ENCODE measurements around the gene CCDC93.
A peak's percentile ranks its signal among the peaks of the same experiment; 100 is the strongest.

Gene CCDC93

DNA sequence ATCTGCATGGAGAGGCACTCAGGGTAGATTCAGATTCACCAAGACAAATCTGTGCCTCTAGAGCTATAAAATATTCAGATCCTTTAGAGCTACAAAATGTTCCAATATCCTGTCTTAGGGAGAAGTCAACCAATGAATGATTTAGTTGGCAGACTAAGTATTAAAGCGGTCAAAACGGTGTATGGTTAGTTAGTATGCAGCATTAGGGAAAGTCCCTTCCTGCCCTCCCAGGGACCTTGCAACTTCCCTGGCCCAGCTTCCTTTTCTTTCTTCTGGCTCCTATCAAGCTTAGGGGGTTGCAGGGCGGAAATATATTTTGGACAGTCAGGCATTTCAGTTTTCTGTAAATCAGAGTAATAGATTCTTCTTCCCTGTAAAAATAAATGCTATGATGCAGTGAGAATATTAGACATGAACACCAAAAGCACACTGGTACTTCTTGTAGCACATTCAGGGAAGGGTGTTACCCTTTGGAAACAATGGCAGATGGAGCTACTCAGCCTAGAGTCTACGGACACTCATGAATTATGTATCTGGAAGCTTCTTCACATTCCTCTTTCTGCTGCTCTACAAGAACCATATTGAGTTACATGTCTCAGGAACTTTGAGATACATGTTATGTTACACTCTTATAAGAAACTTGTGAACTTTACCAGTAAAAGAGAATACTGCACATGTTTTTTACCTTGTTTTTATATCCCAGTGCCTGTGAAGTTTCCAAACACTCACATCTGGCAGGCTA lies 45.7 kb downstream of the CCDC93 start:
- DNase-seq, result no peak
- in situ Hi-C loops (cut with HindIII; ENCODE audit: low pct_ligation_motif_present, low pct_unique_long_range_greater_than_20kb, low sequenced_read_pairs), result no loop called here

DNA sequence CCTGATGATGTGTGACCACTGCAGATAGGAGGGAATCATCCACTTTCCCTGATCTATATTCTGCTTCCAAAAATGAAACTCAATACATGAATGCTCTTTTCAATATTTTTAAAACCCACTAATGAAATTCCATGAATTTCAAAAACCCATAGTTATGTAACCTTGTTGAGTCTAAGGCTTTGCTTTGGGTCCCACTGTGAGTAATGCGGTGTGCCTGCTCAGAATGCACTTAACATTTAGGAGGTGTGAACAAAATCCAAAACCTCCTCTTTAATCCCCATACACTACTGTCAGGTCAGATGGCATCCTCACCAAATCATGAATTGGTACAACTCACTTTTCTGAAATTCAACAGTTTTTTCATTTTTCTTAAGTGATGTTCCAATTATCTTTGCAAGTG lies 50.4 kb downstream of the CCDC93 start:
- in situ Hi-C loops (cut with HindIII; ENCODE audit: low pct_ligation_motif_present, low pct_unique_long_range_greater_than_20kb, low sequenced_read_pairs), result no loop called here

DNA sequence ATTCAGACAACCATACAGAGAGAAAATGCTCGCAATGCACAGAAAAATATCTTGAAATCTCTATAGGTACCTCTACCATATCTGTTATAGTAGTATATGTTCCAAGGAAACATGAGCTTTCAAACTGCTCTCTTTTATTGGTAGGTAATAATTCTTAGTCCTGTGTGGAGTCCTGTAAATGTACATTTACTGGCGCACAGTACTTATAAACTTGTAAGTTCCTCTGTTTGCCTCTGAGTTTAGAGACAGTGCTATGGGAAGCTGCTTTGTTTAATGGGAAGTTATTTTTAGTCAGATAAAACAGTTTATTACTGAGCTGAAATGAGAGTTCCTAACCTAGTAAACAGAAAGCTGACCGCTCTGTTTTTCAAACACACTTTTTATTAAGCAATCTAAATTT lies 52.7 kb downstream of the CCDC93 start:
- DNase-seq, result no peak
- in situ Hi-C loops (cut with HindIII; ENCODE audit: low pct_ligation_motif_present, low pct_unique_long_range_greater_than_20kb, low sequenced_read_pairs), result no loop called here

More for the DNA sequence above, 50.4 kb downstream of the CCDC93 start:
- no peak for DNase-seq

- no peak for DNase-seq
- in situ Hi-C loops (cut with HindIII; ENCODE audit: low pct_ligation_motif_present, low pct_unique_long_range_greater_than_20kb, low sequenced_read_pairs), result no loop called here
Measured at GRCh38 chr2:117960231-117960630, 53.6 kb downstream of the CCDC93 start.

DNA sequence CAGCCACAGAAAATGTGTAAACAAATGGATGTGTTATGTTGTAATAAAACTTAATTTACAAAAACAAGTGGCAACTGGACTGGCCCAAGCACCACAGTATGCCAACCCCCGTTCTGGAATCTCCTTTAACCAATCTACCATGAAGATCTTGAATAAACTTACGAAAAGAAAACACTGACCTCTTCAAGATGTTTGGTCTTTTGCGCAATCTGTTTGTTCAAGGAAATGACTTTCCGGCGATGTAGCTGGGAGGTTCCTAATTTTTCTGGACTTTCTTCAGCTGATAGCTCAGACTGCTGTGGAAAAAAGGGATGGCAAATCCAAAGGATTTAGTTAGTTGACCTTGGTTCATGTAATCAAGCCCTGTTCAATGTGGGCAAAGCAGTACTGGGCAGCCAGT lies 55.7 kb downstream of the CCDC93 start:
- no peak for DNase-seq
- in situ Hi-C loops (cut with HindIII; ENCODE audit: low pct_ligation_motif_present, low pct_unique_long_range_greater_than_20kb, low sequenced_read_pairs), result no loop called here

GRCh38 chr2:117957616-117958015 lies 56.3 kb downstream of the CCDC93 start:
- no peak for DNase-seq
- in situ Hi-C loops (cut with HindIII; ENCODE audit: low pct_ligation_motif_present, low pct_unique_long_range_greater_than_20kb, low sequenced_read_pairs), result no loop called here

DNA sequence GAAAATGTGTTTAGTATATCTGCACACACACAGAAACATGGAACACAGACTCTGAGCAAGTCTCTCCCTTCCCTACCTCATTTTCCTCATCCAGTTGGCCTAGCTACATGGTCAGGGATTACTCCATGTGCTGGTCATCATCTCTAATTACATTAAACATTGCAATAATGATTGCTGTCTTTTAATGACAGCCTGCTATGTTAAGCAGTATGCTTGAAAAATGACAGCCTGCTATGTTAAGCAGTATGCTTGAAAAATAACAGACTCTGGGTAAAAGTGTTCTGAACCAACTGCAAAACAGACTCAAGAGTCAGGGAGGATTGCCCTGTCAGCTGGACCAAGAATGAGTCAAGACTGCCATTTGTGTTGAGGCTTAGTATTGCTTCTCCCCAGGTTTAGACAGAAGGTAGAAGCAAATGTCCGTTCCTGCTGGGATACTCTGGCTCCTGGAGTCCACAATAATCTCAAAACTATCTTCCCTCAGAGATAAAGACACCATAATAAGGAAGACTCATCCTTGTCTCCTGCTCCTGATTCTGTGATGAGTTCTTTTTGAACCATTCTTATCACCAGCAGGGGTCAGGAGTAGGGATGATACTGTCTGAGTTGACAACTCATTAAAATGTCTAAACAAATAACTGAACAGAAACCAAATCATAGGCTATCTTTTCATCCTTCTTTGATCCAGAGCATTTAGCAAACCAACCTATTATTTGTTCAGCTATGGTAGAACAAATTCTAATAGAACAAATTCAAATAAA lies 57.7 kb downstream of the CCDC93 start:
- in situ Hi-C loops (cut with HindIII; ENCODE audit: low pct_ligation_motif_present, low pct_unique_long_range_greater_than_20kb, low sequenced_read_pairs), result no loop called here
- peak; percentile 12 for DNase-seq

DNA sequence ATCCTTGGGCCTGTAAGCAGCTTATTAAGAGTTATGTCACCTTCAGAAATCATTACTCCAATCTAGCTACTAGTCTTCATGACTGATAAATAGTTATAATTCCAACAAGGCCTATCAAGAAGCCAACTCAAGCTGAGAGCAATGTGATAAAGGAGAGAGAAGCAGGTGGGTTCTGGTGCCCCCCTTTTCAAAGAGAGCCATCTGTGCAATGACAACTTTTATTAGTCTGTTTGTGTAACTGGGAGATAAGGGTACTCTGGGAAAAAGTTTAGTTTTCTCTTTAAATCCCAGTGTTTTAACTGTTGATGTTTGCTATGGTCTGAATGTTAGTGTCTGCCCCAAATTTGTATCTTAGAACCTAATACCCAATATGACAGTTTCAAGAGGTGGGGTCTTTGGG lies 60.6 kb downstream of the CCDC93 start:
- in situ Hi-C loops (cut with HindIII; ENCODE audit: low pct_ligation_motif_present, low pct_unique_long_range_greater_than_20kb, low sequenced_read_pairs), result no loop called here
- no peak for DNase-seq

DNA sequence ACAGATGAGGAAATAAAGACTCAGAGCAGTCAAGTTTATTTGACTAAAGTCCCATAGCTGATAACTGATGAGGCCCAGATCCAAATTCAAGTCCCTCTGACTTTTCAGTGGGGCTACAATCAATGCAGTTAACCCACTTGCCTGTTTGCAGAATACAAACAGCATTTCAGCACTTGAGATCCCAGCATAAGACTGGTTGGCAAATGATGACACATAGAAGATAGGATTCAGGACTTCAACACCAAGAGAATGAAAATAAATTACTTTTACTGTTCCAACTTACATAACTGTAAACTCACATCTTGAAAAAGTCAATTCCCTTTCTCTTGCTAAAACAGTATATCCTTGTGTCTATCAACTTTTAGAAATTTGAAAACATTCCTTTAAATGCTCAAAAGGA lies 61.2 kb downstream of the CCDC93 start:
- in situ Hi-C loops (cut with HindIII; ENCODE audit: low pct_ligation_motif_present, low pct_unique_long_range_greater_than_20kb, low sequenced_read_pairs), result no loop called here

GRCh38 chr2:117952228-117952627 lies 61.6 kb downstream of the CCDC93 start:
- in situ Hi-C loops (cut with HindIII; ENCODE audit: low pct_ligation_motif_present, low pct_unique_long_range_greater_than_20kb, low sequenced_read_pairs), result no loop called here
- no peak for DNase-seq

More for the DNA sequence above, 61.2 kb downstream of the CCDC93 start:
- no peak for DNase-seq

- in situ Hi-C loops (cut with HindIII; ENCODE audit: low pct_ligation_motif_present, low pct_unique_long_range_greater_than_20kb, low sequenced_read_pairs), result no loop called here
- DNase-seq, result no peak
Measured at GRCh38 chr2:117949806-117950205, 64.1 kb downstream of the CCDC93 start.

GRCh38 chr2:117948615-117949014 lies 65.3 kb downstream of the CCDC93 start:
- no peak for DNase-seq
- in situ Hi-C loops (cut with HindIII; ENCODE audit: low pct_ligation_motif_present, low pct_unique_long_range_greater_than_20kb, low sequenced_read_pairs), result no loop called here

GRCh38 chr2:117945296-117945695 lies 68.6 kb downstream of the CCDC93 start:
- in situ Hi-C loops (cut with HindIII; ENCODE audit: low pct_ligation_motif_present, low pct_unique_long_range_greater_than_20kb, low sequenced_read_pairs), result no loop called here
- no peak for DNase-seq

- in situ Hi-C loops (cut with HindIII; ENCODE audit: low pct_ligation_motif_present, low pct_unique_long_range_greater_than_20kb, low sequenced_read_pairs), result no loop called here
- no peak for DNase-seq
Measured at GRCh38 chr2:117944816-117945215, 69.1 kb downstream of the CCDC93 start.

DNA sequence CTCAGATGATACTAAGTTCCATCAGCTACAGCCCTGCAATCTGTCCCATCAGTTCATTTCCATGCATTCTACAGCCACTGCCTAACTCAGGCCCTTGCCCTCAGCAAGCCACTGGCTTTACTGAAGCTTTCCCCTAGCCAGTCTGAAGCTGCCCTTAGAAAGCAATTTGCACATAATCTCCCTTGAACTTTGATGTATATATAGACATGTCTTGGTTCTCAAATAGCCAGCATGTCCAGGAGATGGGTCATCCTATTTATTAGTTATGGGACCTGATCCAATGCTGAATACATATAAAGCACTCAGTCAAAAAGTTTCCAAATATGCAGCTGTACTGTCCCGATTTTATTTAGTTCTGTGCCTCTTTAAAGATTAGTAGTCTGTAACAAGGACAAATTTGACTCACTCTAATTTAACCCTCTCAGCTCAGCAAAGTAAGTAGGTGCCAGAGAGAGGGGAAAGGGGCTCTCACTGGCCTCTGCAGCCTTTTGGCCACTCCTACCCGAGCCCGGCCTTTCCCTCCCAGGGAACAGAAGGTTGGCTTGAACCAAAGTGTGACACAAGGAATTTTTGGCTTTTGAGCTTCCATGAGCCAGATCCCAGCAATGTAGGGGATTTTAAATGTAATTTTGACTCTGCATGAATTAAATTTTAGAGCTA lies 70.7 kb downstream of the CCDC93 start:
- DNase-seq, result no peak
- in situ Hi-C loops (cut with HindIII; ENCODE audit: low pct_ligation_motif_present, low pct_unique_long_range_greater_than_20kb, low sequenced_read_pairs), result no loop called here

- no peak for DNase-seq
- in situ Hi-C loops (cut with HindIII; ENCODE audit: low pct_ligation_motif_present, low pct_unique_long_range_greater_than_20kb, low sequenced_read_pairs), result no loop called here
Measured at GRCh38 chr2:117942551-117942950, 71.3 kb downstream of the CCDC93 start.

DNA sequence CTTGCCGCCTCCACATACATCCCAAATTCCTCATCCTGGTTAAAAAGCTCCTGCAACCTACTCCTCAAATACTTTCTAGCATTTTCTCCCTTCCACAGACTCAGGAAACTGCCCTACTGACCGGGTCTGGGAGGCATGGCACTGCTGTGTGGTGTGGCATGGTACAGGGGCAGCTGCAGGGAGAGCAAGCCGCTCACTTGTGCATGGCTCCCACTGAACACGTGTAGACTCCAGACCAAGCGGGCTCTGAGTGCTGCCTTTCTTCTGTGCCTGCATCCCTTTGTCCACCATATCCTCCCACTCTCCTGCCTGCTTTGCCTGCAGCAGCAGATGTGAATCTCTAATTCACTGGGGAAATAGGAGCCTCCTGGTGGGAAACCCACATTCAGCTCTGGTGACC lies 72.2 kb downstream of the CCDC93 start:
- in situ Hi-C loops (cut with HindIII; ENCODE audit: low pct_ligation_motif_present, low pct_unique_long_range_greater_than_20kb, low sequenced_read_pairs), result no loop called here
- DNase-seq, result no peak

GRCh38 chr2:117940436-117940835 lies 73.4 kb downstream of the CCDC93 start:
- DNase-seq, result no peak
- in situ Hi-C loops (cut with HindIII; ENCODE audit: low pct_ligation_motif_present, low pct_unique_long_range_greater_than_20kb, low sequenced_read_pairs), result no loop called here

DNA sequence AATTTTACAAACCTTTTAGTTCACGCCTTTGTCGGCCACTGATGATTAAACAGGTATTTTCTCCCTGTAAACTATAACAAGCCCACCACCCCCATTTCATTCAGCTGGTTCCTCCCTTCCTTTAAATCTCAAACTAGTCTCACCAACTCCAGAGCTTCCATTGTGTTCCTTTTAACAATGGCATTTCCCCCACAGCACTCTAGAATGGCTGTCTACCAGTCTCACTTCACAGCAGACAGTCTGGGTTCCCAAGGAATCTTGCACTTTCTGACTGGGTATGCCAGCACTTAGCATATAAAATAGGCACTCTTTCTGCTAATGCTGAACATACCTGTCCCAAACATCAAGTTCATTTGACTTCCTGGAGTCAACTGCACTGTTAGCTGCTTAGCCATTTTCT lies 75.3 kb downstream of the CCDC93 start:
- no peak for DNase-seq
- in situ Hi-C loops (cut with HindIII; ENCODE audit: low pct_ligation_motif_present, low pct_unique_long_range_greater_than_20kb, low sequenced_read_pairs), result no loop called here

All from ACHN (cell line).